GM21723 (cell line): Measurements from ENCODE around the gene STK17A.
A peak's percentile ranks its signal among the peaks of the same experiment; 100 is the strongest.
"Not testable (repeated sequence)": the region's sequence is repeated elsewhere in the genome, so short reads cannot be mapped to it uniquely, and the experiment has no call there.

Experiments
- ATAC-seq: cut with Tn5 transposase; IDR thresholded peaks from one replicate; pipeline ENCODE4 v1.9.1; 2021; ENCODE audit warnings: mild to moderate bottlenecking, moderate library complexity; ENCODE audit not compliant: unreplicated experiment

Gene STK17A

DNA sequence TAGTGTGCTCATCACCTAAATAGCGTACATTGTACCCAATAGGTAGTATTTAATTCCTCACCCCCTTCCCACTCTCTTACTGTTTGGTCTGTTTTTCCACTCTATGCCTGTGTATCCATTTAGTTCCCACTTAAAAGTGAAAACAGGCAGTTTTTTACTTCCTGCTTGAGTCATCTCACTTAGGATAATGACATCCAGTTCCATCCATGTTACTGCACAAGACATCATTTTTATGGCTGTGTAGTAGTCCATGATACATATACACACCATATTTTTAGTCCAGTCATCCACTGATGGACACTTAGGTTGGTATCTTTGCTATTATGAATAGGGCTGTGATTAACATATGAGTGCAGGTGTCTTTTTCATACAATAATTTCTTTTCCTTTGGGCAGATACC is 10.1 kb downstream of the STK17A start:
- no peak for ATAC-seq

DNA sequence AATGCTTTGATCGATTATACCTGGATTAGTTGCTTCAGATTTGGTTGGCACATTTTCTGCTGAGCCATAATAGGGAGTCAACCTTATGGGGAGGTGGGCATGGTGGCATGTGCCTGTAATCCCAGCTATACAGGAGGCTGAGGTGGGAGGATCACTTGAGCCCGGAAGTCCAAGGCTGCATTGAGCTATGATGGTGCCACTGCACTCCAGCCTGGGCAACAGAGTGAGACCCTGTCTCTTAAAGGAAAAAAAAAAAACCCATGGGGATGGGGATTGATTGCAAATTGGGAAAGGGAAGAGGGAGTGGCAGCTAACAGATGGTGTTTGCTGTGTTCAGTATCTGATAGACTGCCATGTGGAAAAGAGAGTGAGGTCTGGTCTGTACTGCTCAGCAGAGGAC is 11.1 kb downstream of the STK17A start:
- ATAC-seq = no peak

DNA sequence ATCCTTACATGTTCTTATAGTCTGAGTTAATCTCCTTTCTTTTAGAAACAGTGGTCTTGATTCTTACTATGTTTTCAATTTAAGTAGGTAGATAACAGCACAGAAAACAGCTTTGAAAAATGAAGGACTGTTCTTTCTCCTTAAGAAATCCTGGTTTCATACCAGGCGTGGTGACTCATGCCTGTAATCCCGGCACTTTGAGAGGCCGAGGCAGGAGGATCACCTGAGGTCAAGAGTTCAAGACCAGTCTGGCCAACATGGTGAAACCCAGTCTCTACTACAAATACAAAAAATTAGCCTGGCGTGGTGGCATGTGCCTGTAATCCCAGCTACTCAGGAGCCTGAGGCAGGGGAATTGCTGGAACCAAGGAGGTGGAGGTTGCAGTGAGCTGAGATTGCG is 13.5 kb downstream of the STK17A start:
- ATAC-seq = not testable (repeated sequence)

DNA sequence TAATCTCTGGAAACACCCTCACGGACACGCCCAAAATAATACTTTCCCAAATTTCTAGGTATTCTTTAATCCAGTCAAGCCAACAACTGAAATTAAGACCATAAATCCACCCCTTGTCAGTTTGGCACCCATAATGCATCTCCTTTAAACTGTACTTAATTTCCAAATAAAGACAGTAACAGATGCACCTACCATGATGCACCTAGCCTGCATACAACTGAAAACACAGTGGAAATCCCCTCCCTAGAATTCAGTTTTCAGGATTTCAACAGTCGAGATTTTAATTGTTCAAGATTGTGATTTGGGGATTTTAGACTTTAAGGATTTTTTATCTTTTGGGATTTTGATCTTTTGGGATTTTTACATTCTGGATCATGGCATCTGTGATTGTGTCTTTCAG is 17.1 kb downstream of the STK17A start:
- ATAC-seq = no peak

DNA sequence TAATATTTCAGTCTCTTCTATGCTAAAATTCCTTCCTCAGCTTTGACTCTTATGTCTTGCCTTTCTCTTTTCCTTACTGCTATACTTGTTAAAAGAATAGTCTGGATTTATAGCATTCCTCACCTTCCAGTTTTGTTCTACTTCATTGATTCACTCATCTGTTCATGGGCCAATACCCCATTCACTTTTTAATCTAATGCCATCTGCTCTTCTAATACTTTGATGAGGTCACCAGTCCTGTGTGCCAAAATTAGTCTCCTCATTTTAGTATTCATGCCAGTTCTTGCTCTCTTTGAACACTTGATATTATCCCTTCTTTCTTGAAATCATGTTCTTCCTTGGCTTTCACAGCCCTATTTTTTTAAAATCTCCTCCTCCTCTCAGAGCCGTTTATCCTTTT is 19.3 kb downstream of the STK17A start:
- no peak for ATAC-seq

DNA sequence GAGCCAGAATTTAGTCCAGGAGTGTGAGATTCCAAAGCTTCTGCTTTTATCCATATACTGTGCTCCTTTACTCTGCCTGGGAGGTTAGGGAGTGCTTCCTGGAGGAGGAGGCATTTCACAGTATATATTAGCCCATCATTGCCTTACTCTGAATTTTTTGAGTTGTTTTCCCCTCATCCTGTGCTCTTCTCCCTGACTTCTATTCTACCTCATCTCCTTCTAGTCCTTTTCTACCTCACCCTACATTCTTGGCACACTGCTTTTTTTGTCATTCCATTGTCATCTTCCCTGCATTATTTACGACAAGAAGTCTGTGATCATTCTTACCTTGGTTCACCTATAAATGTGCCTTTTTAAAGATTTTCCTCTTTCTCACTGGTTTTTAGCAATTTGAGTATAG is 21.3 kb downstream of the STK17A start:
- ATAC-seq = no peak

DNA sequence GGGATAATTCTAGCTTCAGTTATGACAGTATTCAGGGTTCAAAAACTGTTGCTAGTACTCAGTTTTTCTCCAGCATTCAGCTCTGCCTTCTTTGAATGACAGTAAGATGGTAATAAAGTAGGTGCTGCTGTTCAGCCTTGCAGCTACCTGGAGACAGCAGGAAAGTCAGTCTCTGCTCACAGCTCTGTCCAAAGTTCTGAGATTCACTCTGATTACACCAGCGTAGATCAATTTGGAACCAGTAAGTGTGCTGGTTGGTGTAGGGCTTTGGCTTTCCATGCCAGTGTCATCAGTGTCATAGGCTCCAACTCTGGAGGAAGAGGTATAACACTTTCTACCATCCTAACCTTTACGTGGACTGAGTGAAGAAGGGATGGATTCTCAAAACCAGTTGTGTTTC is 26.2 kb downstream of the STK17A start:
- ATAC-seq = no peak

DNA sequence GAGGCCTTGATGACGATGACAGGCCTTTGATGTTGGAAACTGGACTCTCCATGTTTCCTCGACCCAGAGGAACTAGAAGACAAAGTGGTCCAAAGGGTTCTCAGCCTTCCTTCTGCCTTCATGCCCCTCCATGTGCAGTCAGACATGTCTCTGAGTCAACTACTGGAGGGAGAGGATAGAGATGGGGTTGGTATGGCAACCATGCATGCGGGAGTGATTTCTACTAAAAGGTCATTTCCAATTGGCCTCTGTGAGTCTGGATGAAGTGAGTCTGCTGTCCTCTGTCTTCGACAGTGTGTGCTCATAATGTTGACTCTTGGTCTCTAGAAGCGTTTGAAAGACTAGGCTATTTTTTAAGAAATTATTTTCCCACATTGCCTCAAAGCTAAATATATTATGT is 29.2 kb downstream of the STK17A start:
- ATAC-seq = no peak

DNA sequence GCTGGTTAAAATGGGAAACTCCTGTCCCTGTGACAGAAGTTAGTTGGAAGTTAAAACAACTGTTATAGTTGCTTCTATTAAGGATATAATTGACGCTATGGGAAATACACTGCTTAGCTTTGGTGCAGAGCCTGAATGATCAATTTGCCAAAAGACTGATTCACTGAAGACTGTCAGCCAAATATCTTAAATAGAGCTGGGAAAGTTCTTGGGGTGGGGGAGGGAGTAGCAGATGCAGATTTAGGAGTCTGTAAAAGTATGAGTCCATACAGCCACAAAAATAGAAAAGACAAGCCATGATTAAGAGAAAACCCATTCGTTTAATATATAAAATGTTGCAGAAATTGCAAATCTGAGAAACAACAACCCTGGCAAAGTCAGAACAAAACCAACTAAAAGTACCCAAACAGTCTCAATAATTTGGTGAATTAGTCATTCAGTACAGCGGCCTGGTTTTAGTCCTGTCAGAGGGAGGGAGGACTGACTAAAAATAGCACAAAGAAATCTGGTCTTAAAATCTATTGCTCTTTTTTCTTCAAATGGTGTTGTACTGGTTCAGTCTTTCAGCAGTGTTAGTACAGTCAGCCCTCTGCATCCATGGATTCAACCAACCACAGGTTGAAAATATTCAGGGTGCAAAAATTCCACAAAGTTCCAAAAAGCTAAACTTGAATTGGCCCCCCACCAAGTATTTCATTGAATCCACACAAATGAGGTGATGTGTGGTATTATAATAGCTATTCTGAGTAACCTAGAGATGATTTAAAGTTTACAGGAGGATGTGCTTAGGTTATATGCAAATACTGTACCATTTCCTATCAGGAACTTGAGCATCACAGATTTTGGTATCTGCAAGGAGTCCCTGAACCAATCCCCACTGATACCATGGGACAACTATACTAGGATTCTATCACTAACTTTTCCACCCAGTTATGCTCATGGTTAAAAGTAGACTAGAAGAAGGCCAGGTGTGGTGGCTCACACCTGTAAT is 30.0 kb downstream of the STK17A start:
- ATAC-seq = peak; percentile 84

DNA sequence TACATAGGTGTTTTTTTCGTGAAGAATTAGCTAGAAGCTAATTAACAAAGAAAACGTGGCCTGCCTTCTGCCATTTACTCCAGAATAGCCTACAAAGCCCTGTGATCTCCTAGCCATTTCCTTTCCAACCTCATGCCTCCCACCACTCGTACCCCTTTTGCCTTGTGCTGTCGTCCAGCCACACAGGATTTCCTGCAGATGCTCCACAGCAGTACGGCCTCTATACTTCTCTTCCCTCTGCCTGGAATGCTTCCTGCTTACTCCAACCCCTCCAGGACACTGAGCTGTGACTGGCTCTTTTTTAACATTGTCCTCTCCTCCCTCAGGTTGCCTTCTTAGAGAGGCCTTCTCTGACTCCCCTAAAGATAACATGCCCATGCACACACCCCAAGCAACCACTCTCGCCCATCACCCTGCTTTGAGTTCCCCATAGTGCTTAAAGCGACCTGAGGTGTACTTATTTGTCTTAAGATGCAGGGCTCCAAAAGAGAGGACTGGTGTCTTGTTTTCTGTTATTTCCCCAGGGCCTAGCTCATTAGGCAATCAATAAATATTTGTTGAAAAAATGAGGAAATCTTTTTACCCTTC is 32.7 kb downstream of the STK17A start:
- no peak for ATAC-seq

DNA sequence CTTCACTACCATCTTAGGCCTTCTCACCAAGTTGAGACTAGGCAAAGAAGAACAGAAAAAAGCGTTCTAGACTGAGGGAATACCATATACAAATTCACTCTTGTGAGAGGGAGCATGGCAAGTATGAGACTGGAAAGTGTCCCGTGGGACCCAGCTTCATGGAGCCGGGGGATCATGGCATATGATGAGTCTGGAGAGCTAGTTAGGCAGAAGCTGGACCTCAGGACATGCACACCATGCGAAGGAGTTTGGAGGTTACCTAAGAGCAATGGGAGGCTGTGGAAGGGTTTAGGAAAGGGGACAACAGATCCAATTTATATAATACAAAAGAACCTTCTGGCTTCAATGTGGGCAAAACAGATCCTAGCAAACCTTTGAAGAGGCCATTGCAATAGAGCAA is 34.1 kb downstream of the STK17A start:
- no peak for ATAC-seq

DNA sequence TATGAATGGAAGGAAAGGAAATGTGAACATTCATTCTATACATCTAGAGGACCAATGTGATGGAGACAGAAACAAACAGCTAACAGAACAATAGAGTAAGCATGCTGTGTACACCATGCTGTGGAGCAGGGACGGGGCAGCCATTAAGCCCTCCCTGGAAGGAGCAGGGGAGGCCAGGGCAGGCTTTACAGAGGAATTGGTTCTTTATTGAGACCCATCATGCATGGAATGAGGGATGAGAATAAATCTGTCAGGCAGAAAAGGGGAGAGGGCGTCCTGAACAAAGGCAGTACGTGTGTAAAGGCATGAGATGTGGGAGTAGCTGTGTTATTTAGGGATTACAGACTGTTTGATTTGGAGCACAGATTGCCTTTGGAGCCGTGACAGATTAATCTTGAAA is 35.2 kb downstream of the STK17A start:
- no peak for ATAC-seq

DNA sequence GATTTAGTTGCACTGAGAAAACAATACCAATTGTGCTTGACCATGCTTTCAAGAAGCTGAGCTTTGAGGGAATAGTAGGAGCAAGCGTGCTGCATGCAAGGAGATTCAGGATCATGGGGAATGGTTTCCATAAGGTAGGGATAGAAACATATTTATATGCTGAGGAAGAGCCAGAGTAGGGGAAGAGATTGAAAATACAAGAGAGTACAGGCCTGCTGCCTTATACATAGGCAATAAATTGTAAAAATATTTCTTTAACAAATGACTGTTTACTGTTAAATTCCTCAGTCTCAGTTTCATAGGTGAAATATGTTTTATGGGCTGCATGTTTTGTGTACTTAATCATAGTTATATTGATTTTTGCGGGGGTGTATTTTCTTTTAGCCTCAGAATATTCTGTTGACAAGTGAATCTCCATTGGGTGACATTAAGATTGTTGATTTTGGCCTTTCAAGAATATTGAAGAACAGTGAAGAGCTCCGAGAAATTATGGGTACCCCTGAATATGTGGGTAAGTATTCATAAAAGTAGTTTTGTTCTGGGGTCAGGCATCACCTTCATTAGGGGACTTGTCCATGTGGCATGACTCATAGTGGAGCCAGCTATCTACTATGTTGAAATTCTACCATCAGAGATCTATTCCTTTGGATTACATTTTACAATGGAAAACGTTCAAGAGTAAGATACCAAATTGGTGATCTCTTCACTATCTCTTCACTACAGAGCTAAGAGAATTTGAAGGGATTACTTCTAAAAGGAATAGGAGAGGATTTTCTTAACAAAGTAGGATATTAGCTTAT is 36.5 kb downstream of the STK17A start:
- no peak for ATAC-seq

DNA sequence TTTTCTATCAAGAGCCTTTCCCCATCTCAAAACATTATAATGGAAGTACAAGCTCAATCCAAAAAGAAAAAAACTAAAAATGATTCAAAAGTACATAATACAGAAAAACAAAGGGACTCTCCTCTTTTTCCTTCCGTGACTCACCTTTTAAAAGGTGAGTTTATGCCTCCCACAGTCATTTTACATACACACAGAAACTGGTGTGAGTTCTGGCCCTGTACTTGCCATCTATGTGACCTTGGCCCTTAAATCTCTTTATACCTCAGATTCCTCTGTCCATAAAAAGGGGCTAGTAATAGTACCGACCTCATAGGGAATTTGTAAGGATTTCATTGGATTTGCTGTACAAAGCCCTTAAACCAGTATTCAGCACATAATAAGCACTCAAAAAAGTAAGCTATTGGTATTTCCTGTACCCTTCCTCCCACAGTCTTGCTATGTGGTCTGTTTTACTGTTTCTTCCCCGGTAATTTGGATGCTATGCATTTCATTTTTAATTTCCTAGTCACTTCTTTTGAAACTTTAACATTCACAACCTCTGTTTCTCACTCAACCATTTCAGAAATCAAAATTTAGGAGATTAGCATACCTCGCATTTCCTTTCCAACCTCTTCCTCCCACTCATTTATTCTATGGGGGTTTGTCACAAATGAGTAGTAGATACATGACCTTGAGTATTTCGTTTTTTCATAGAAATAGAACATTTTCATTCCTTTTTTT is 39.0 kb downstream of the STK17A start:
- no peak for ATAC-seq

DNA sequence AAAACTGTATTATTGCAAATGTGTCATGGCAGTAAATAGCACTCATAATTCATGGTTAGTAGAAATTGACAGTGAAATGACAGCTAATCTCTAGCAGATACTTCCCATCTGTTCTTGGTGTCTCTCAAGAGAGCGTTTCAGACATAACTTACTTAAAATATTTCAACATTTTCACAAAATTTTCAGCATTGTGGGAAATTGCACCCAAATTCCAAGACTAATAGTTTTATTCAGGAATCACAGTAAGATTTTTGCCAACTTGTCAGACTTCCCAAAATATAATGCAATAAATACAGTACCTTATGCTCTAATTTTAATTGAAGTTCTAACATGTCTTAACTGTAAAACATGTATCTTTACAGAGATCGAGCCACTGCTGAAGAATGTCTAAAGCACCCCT is 41.2 kb downstream of the STK17A start:
- no peak for ATAC-seq

DNA sequence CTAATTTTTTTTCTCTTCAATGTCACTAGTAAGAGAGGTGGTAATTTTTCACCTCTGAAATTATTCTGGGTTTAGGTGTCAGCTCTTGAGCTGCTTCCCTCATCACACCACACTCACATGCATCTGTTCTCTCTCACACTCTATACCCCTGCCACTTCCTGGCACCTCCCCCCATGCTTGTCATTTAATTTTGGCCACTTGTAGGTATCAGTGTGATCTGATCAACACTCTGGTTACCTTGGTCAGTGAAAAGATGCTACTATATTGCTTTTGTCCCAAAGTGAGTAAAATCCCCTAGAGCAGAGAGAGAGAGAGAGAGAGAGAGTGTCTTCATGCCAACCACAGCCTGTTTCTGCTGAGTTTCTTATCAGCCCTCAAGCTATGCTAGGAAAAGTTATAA is 42.5 kb downstream of the STK17A start:
- ATAC-seq = peak; percentile 41

DNA sequence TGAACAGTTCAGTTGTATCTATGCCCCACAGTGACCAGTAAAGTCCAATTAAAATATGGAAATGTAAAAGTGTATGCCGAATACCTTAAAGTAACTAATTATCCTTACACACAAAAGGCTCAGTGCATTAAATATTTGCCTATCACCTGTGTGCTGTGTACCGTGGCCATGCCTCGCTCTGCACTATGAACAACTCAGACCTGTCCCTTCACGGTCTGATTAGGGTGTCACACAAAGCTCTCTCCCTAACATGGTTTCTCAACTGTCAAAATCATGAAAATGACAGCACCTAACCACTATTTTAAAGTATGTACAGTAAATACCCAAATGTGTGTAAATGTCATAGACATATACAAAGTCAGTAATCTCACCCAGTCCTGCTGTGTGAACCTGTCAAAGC is 43.1 kb downstream of the STK17A start:
- ATAC-seq = no peak

DNA sequence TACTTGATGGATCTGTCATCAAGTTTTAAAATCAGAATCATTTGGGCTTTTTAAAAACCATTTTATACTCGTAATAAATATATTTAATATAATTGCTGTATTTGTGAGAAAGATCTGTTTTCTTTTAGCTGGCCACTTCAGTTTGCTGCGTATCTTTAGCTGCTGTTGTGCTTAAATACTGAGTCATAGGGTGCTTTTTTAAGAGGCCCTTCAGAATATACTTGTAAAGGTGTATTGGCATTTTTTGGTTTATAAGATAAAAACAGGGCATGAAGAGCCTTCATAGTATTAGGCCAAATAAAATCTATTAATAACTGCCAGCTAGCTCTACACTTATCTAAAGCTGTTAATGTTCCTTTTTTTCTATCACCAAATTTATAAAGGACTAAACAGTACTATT is 43.8 kb downstream of the STK17A start:
- ATAC-seq = no peak

DNA sequence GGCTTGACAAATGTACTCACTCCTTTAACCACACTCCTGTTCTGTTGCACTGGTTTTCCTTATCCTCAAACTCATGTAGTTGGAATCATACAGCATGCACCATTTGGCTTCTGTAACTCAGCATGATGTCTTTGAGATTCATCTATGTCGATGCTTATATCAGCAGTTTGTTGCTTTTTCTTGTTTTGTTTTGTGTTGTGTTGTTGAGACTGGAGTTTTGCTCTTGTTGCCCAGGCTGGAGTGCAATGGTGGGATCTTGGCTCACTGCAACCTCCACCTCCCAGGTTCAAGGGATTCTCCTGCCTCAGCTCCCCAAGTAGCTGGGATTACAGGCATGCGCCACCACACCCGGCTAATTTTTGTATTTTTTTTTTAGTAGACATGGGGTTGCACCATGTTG is 44.9 kb downstream of the STK17A start:
- not testable (repeated sequence) for ATAC-seq

DNA sequence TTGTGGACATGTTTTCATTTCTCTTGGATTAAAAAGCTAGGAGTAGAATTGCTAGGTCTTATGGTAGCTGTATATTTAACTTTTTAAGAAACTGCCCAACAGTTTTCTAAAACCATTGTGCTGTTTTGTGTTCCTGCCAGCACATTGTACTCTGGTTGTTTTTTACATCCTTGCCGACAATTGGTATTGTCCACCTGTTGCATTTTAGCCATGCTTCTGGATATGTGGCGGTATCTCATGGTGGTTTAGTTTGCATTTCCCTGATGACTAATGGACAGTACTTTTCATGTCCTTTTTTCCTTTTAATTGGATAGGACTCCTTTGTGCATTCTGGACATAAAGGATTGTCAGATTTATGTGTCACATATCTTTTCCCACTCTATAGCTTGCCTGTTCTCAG is 45.5 kb downstream of the STK17A start:
- no peak for ATAC-seq

DNA sequence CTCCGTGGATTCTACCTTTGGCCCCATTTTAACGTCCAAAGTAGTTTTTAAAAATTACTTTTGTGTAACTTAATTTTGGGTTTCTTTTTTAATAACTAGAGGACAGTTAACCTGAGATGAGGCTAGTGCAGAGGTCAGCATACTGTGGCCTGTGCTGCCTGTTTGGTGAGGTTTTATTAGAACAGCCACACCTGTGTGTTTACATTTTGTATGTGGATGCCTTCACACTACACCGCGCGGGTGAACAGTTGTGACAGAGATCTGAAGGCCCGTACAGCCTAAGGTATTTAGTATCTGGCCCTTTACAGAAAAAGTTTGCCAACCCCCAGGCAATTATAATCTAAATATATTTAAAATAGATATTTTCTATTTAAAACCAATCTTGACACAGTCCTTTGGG is 46.9 kb downstream of the STK17A start:
- no peak for ATAC-seq
